GM23248 (cell line): ENCODE measurements around the gene MBNL1. TPM values are rescaled to one million over a fixed set of nuclear protein-coding genes. Genes with fewer than 3 reads are reported as not detected.
"Not testable (repeated sequence)": the region's sequence is repeated elsewhere in the genome, so short reads cannot be mapped to it uniquely, and the experiment has no call there.

Experiments used
- DNase-seq: peaks from one replicate; pipeline ENCODE4 v3.0.0-alpha.2; 2015
- H2AFZ ChIP-seq: fragments of 200-600 bp; sonication (generic); 2 replicates; pipeline ENCODE4 v1.6.1; 2016; ENCODE audit warnings: antibody characterized with exemption
- H3F3A ChIP-seq: fragments of 200-600 bp; sonication (generic); 2 replicates; pipeline ENCODE4 v1.6.1; 2016; ENCODE audit warnings: mild to moderate bottlenecking, antibody characterized with exemption, mixed run types; ENCODE audit not compliant: insufficient read depth
- H3K27ac ChIP-seq: fragments of 200-600 bp; sonication (generic); 2 replicates; pipeline ENCODE4 v1.5.1; 2016; ENCODE audit warnings: mild to moderate bottlenecking
- H3K27me3 ChIP-seq: fragments of 200-600 bp; sonication (generic); replicated peaks from 2 replicates; pipeline ENCODE4 v1.6.1; 2016; ENCODE audit warnings: mild to moderate bottlenecking; ENCODE audit not compliant: insufficient read depth
- H3K36me3 ChIP-seq: fragments of 200-600 bp; sonication (generic); 2 replicates; pipeline ENCODE4 v1.6.1; 2016; ENCODE audit warnings: low read depth, mild to moderate bottlenecking
- H3K4me1 ChIP-seq: fragments of 200-600 bp; sonication (generic); 2 replicates; pipeline ENCODE4 v1.6.1; 2016; ENCODE audit warnings: mild to moderate bottlenecking; ENCODE audit not compliant: insufficient read depth
- H3K4me2 ChIP-seq: fragments of 200-600 bp; sonication (generic); one replicate; pipeline ENCODE4 v1.6.1; 2016; ENCODE audit warnings: mild to moderate bottlenecking; ENCODE audit not compliant: unreplicated experiment
- H3K4me3 ChIP-seq: fragments of 200-600 bp; sonication (generic); 2 replicates; pipeline ENCODE4 v1.5.1; 2016; ENCODE audit warnings: mild to moderate bottlenecking
- H3K79me2 ChIP-seq: fragments of 200-600 bp; sonication (generic); 2 replicates; pipeline ENCODE4 v1.6.1; 2016; ENCODE audit warnings: mild to moderate bottlenecking; ENCODE audit not compliant: insufficient read depth
- H3K9ac ChIP-seq: fragments of 200-600 bp; sonication (generic); 2 replicates; pipeline ENCODE4 v1.6.1; 2016; ENCODE audit warnings: mild to moderate bottlenecking
- H3K9me2 ChIP-seq: fragments of 200-600 bp; sonication (generic); 2 replicates; pipeline ENCODE4 v1.6.1; 2016; ENCODE audit warnings: mixed run types, mild to moderate bottlenecking, moderate library complexity; ENCODE audit not compliant: insufficient read depth
- H3K9me3 ChIP-seq: fragments of 200-600 bp; sonication (generic); one replicate; pipeline ENCODE4 v1.6.1; 2017; ENCODE audit warnings: low read depth
- H4K20me1 ChIP-seq: fragments of 200-600 bp; sonication (generic); 2 replicates; pipeline ENCODE4 v1.6.0; 2016; ENCODE audit not compliant: insufficient read depth
- EZH2 ChIP-seq: fragments of 200-600 bp; sonication (generic); IDR thresholded peaks from 2 replicates; pipeline ENCODE4 v1.6.1; 2018; ENCODE audit warnings: antibody characterized with exemption, mild to moderate bottlenecking; ENCODE audit not compliant: insufficient read depth, poor library complexity, severe bottlenecking
- EZH2phosphoT487 ChIP-seq: fragments of 200-600 bp; sonication (generic); IDR thresholded peaks from 2 replicates; pipeline ENCODE4 v1.6.1; 2018; ENCODE audit warnings: antibody characterized with exemption, moderate library complexity, mild to moderate bottlenecking, low read depth; ENCODE audit not compliant: insufficient read depth
- WGBS, 2 experiments: methylation state at CpG; one replicate each; pipeline ENCODE4 v1.1.6; 2015 to 2017; ENCODE audit warnings: low lambda C conversion rate in 2 of 2, low coverage in 1 of 2; ENCODE audit errors: missing lambda C conversion rate in 2 of 2; 5-methylcytosine and 5-hydroxymethylcytosine counted together
- in situ Hi-C: fragments of 300-500 bp; cut with MboI; formaldehyde crosslinking; loops from 2 replicates; pipeline ENCODE4 v1.15.0; 2020
- polyA plus RNA-seq: library from polyadenylated mRNA; unstranded; fragments of >200 nt; fragmentation: Nextera tagmentation; extraction: Ambion mirVana; gene quantifications from 2 replicates; pipeline ENCODE4 v1.2.1, GENCODE V29; 2016
- total RNA-seq: library from RNA; depleted of rRNA; stranded (reverse); fragments of >200 nt; shearing (Covaris generic); gene quantifications from 2 replicates; pipeline ENCODE4 v1.2.3, GENCODE V29; 2014

Gene MBNL1
- total and polyA plus RNA-seq, 2 experiments from 2014 or later = 89.5 to 262 TPM

DNA sequence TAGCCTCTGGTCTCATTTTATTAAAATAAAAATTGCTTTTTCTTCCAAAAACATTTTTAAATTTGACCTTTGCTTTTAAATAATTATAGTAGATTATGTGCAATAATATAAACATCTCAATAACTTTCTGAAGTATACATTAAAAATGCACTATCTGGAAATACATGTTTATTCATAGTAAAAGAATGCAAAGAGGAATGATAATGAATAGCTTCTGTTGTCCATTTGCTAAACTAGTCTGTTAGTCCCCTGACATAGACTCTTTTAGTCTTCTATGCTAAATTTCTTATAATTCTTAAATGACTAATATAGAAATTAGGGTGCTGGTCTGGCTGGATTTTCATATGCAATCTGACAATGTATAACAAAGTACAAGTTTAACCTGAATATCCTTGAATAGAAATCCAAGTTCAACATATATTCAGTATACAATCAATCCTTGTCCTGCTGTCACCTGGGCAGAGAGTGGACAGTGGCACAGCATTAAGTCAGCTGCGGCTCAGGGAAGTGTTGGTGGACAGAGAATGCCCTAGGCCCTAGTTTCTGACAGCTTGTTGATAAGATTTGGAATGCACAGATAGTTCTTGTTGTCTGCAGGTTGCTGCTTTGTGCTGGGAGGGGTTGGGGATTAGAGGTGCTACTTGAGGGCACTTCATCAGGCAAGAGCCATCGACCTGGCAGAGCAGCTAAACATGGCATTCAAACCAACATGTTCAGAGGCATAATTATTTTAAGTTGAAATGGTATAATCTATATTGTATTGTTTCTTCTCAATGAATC is 161.7 kb downstream of the MBNL1 start:
- H3K4me3 ChIP-seq = no peak overlapping the region
- in situ Hi-C loops = no loop called here
- no peaks in the 10 kb centered on the region for H3K9me3 ChIP-seq
- TF ChIP-seq EZH2 = no peak
- no peak for TF ChIP-seq EZH2phosphoT487
- peak overlapping the region; percentile 49 for H3K4me2 ChIP-seq
- no peaks in the 10 kb centered on the region for H3K9me2 ChIP-seq
- WGBS, 2 experiments = 98% methylated on average over 2 of the region's 2 CpGs
- H4K20me1 ChIP-seq = no peaks in the 10 kb centered on the region
- no peak overlapping the region for H3K9ac ChIP-seq
- DNase-seq = peak; percentile 43
- no peaks in the 10 kb centered on the region for H3K27me3 ChIP-seq
- H3K4me1 ChIP-seq = peaks cover 25% of the 10 kb centered on the region
- H2AFZ ChIP-seq = no peak overlapping the region
- peaks cover 44% of the 10 kb centered on the region for H3F3A ChIP-seq
- peaks cover 85% of the 10 kb centered on the region for H3K79me2 ChIP-seq
- peaks cover 26% of the 10 kb centered on the region for H3K36me3 ChIP-seq
- no peak overlapping the region for H3K27ac ChIP-seq

DNA sequence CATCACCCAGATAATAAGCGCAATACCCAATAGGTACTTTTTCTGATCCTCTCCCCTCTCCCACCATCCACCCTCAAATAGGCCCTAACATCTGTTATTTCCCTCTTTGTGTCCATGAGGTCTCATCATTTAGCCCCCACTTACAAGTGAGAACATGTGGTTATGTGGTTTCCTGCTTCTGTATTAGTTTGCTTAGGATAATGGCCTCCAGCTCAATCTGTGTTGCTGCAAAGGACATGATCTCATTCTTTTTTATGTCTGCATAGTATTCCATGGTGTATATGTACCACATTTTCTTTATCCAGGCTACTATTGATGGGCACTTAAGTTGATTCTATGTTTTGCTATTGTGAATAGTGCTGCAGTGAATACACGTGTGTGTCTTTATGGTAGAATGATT is 165.4 kb downstream of the MBNL1 start:
- Histone ChIP-seq H3K9ac (no peak overlapping the region), H3K9me3 (no peaks in the 10 kb centered on the region), H2AFZ (no peak overlapping the region), H3K9me2 (no peaks in the 10 kb centered on the region), H3K36me3 (peaks cover 26% of the 10 kb centered on the region), H3K27ac (no peak overlapping the region), H3F3A (peaks cover 52% of the 10 kb centered on the region), H3K27me3 (no peaks in the 10 kb centered on the region), H4K20me1 (no peaks in the 10 kb centered on the region), H3K4me3 (no peak overlapping the region), H3K4me1 (peaks cover 50% of the 10 kb centered on the region), H3K4me2 (no peak overlapping the region), H3K79me2 (peaks cover 99% of the 10 kb centered on the region)
- in situ Hi-C loops = no loop called here
- TF ChIP-seq EZH2phosphoT487 = no peak
- TF ChIP-seq EZH2 = no peak
- DNase-seq = no peak
- 97 to 100% methylated on average over 2 of the region's 2 CpGs for WGBS, 2 experiments

DNA sequence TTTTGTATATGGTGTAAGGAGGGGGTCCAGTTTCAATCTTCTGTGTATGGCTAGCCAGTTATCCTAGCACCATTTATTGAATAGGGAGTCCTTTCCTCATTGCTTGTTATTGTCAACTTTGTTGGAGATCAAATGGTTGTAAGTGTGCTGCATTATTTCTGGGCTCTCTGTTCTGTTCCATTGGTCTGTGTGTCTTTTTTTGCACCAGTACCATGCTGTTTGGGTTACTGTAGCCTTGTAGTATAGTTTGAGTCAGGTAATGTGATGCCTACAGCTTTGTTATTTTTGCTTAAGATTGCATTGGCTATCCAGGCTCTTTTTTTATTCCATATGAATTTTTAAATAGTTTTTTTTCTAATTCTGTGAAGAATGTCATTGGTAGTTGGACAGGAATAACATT is 166.5 kb downstream of the MBNL1 start:
- in situ Hi-C loops, H3K9me3 ChIP-seq, H3K27ac ChIP-seq, H3K9me2 ChIP-seq, H2AFZ ChIP-seq, H4K20me1 ChIP-seq, H3K27me3 ChIP-seq, H3K9ac ChIP-seq, H3K4me2 ChIP-seq, DNase-seq, H3K4me3 ChIP-seq: not testable (repeated sequence)
- peaks cover 43% of the 10 kb centered on the region; the same call in 1 of the 2 replicates for H3F3A ChIP-seq
- H3K4me1 ChIP-seq = peaks cover 41% of the 10 kb centered on the region
- H3K36me3 ChIP-seq = peaks cover 26% of the 10 kb centered on the region
- H3K79me2 ChIP-seq = peaks cover 100% of the 10 kb centered on the region

DNA sequence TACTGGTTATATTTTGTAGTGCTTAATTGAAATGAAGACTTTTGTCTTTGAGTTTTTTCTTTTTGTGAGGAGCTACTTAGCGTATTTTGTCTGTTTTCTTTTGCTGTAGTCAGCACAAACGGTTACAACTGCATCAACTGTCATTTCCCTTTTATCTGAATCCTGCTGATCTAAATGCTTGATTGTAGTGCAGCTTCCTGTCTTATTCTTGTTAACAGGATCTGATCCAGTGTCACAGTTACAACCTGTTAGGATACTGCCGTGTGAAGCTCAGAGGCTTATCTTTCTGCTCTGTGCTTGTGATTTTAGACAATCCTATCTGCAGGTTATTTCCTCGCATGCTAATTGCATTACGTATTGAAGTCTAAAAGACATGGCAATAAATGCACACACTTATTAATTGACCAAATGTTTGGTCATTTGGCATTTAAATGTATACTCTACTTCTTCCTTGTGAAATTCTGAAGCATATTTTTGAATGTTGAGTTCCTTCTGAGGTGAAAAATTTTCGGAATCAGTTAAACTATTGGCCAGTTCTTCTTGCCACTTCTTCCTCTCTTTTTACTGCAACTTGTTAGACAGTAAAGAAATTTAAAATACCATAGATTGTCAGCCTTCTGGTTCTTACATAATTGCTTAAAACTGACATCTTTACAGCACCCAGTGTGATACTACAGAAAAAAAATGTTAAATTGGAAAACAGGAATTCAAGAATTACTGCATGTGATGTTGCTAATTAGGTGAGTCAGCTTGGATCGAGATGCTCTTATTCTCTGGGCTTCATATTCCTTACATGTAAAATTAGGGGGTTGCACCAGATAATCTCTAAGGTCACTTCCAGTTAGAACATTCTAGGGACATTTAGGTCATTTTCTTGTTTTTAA is 168.2 kb downstream of the MBNL1 start:
- DNase-seq = peak; percentile 50
- Histone ChIP-seq H3K4me3 (no peak overlapping the region), H3K4me2 (peak overlapping the region; percentile 26), H3K4me1 (peaks cover 28% of the 10 kb centered on the region), H3K27ac (no peak overlapping the region), H3F3A (peaks cover 37% of the 10 kb centered on the region; the same call in 1 of the 2 replicates), H4K20me1 (no peaks in the 10 kb centered on the region), H3K9me3 (no peaks in the 10 kb centered on the region), H3K79me2 (peaks cover 100% of the 10 kb centered on the region), H3K9ac (no peak overlapping the region), H2AFZ (no peak overlapping the region), H3K9me2 (no peaks in the 10 kb centered on the region), H3K36me3 (peaks cover 26% of the 10 kb centered on the region), H3K27me3 (no peaks in the 10 kb centered on the region)
- no peak for TF ChIP-seq EZH2phosphoT487
- TF ChIP-seq EZH2 = no peak
- in situ Hi-C loops = no loop called here
- WGBS, 2 experiments = 62 to 69% methylated on average over 7 of the region's 7 CpGs
